Measurements from ENCODE around the gene STK17B.

Gene STK17B

GRCh38 chr2:196086517-196087368 lies 84.6 kb downstream of the STK17B start:
- no peaks in the 10 kb centered on the region for H4K20me1 ChIP-seq (ENCODE audit: insufficient read depth, low read length, poor library complexity, severe bottlenecking)
- H2AFZ ChIP-seq (ENCODE audit: low read length), result no peak overlapping the region
- H3K79me2 ChIP-seq (ENCODE audit: insufficient read depth, low read length), result no peaks in the 10 kb centered on the region
- no peaks in the 10 kb centered on the region for H3K36me3 ChIP-seq (ENCODE audit: insufficient read depth, low read length)
- no peaks in the 10 kb centered on the region for H3F3A ChIP-seq (ENCODE audit: low read depth)
- TF ChIP-seq CTCF (conservative IDR thresholded peaks at IDR 0.05; ENCODE audit: low read length), result no peak
- no peak for TF ChIP-seq EZH2phosphoT487 (IDR thresholded peaks at IDR 0.05; ENCODE audit: borderline replicate concordance)
- no peak overlapping the region for H3K9ac ChIP-seq (ENCODE audit: low read depth, low read length, poor library complexity, severe bottlenecking)
- no peak overlapping the region for H3K4me3 ChIP-seq (ENCODE audit: low read length, poor library complexity, severe bottlenecking)
- no peaks in the 10 kb centered on the region for H3K9me2 ChIP-seq (replicated peaks; ENCODE audit: low read depth, low read length)
- H3K27me3 ChIP-seq (ENCODE audit: insufficient read depth, low read length, poor library complexity, severe bottlenecking), result no peaks in the 10 kb centered on the region
- H3K4me2 ChIP-seq (ENCODE audit: low read depth, low read length, poor library complexity, severe bottlenecking), result no peak overlapping the region
- H3K4me1 ChIP-seq (ENCODE audit: insufficient read depth, low read length, poor library complexity, severe bottlenecking), result no peaks in the 10 kb centered on the region
- peaks cover 26% of the 10 kb centered on the region for H3K9me3 ChIP-seq (ENCODE audit: insufficient read depth, low read depth, low read length)

GRCh38 chr2:196083601-196084000 lies 87.8 kb downstream of the STK17B start:
- H3K79me2 ChIP-seq (ENCODE audit: insufficient read depth, low read length), result no peaks in the 10 kb centered on the region
- H3K4me3 ChIP-seq (ENCODE audit: low read length, poor library complexity, severe bottlenecking), result no peak overlapping the region
- H3K27me3 ChIP-seq (ENCODE audit: insufficient read depth, low read length, poor library complexity, severe bottlenecking), result no peaks in the 10 kb centered on the region
- H4K20me1 ChIP-seq (ENCODE audit: insufficient read depth, low read length, poor library complexity, severe bottlenecking), result no peaks in the 10 kb centered on the region
- TF ChIP-seq EZH2phosphoT487 (IDR thresholded peaks at IDR 0.05; ENCODE audit: borderline replicate concordance), result no peak
- no peak for TF ChIP-seq CTCF (conservative IDR thresholded peaks at IDR 0.05; ENCODE audit: low read length)
- no peaks in the 10 kb centered on the region for H3F3A ChIP-seq (ENCODE audit: low read depth)
- H3K4me2 ChIP-seq (ENCODE audit: low read depth, low read length, poor library complexity, severe bottlenecking), result no peak overlapping the region
- no peaks in the 10 kb centered on the region for H3K4me1 ChIP-seq (ENCODE audit: insufficient read depth, low read length, poor library complexity, severe bottlenecking)
- H2AFZ ChIP-seq (ENCODE audit: low read length), result no peak overlapping the region
- H3K9me2 ChIP-seq (replicated peaks; ENCODE audit: low read depth, low read length), result no peaks in the 10 kb centered on the region
- no peak overlapping the region for H3K9ac ChIP-seq (ENCODE audit: low read depth, low read length, poor library complexity, severe bottlenecking)
- no peaks in the 10 kb centered on the region for H3K36me3 ChIP-seq (ENCODE audit: insufficient read depth, low read length)
- H3K9me3 ChIP-seq (ENCODE audit: insufficient read depth, low read depth, low read length), result peaks cover 28% of the 10 kb centered on the region
